Astrocyte of the cerebellum (primary cell): Measurements from ENCODE around the gene LRRFIP2.
"Not testable (repeated sequence)": the region's sequence is repeated elsewhere in the genome, so short reads cannot be mapped to it uniquely, and the experiment has no call there.

Experiments used
- DNase-seq: peaks from one replicate; pipeline ENCODE4 v3.0.0-alpha.2; 2011; ENCODE audit warnings: low read depth
- H3K4me3 ChIP-seq: 2 replicates; pipeline ENCODE4 v1.5.1; 2011; ENCODE audit warnings: mild to moderate bottlenecking, low read depth, low read length, moderate library complexity
- in situ Hi-C: cut with HindIII; loops from 2 replicates; pipeline ENCODE4 v1.10.0; 2017; ENCODE audit warnings: low sequenced_read_pairs
- TF ChIP-seq, protein P1 (sequence below): IDR thresholded peaks from 2 replicates; pipeline ENCODE4 v1.5.1; 2012; ENCODE audit warnings: low read length, low read depth, moderate library complexity, mild to moderate bottlenecking; ENCODE audit errors: missing control alignments

The LRRFIP2 gene

DNA sequence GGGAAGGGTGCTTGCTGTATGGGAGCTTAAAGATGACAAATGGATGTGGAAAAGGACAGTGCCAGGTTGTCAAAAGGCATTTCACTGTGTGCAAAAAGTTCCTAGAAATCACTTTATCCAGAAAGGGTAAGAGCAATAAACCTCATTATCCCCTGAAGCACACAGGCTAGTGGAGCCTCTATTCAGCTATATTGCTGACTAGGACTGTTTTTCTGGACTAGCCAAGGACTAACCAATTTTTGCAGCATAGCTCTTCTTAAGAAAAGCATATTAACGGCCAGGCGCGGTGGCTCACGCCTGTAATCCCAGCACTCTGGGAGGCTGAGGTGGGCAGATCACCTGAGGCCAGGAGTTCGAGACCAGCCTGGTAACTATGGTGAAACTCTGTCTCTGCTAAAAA, 116.3 kb downstream of the LRRFIP2 start:
- in situ Hi-C loops, result no loop called here
- TF ChIP-seq, protein P1, sequence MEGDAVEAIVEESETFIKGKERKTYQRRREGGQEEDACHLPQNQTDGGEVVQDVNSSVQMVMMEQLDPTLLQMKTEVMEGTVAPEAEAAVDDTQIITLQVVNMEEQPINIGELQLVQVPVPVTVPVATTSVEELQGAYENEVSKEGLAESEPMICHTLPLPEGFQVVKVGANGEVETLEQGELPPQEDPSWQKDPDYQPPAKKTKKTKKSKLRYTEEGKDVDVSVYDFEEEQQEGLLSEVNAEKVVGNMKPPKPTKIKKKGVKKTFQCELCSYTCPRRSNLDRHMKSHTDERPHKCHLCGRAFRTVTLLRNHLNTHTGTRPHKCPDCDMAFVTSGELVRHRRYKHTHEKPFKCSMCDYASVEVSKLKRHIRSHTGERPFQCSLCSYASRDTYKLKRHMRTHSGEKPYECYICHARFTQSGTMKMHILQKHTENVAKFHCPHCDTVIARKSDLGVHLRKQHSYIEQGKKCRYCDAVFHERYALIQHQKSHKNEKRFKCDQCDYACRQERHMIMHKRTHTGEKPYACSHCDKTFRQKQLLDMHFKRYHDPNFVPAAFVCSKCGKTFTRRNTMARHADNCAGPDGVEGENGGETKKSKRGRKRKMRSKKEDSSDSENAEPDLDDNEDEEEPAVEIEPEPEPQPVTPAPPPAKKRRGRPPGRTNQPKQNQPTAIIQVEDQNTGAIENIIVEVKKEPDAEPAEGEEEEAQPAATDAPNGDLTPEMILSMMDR, result no peak
- DNase-seq, result no peak
- no peak overlapping the region for H3K4me3 ChIP-seq

DNA sequence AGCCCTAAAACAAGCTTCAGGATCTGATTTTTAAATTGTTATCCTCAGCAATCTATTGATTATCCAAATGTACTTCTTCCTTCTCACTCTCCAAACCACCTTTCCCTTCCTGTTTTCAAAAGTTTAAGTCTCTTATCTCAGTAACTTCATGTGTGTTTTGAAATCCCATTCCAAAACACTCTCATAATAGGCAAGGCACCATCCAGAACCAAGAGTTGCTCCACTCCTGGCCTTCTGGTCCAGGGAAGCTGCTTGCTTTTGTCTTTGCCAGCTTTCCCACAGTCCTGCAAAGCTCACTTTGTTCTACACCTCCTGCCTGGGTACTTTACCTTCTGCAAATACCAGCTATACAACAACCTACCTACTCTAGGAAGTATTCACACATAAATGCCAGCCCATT, 117.6 kb downstream of the LRRFIP2 start:
- in situ Hi-C loops, result no loop called here
- no peak for DNase-seq
- H3K4me3 ChIP-seq, result no peak overlapping the region
- TF ChIP-seq, protein P1, result no peak

DNA sequence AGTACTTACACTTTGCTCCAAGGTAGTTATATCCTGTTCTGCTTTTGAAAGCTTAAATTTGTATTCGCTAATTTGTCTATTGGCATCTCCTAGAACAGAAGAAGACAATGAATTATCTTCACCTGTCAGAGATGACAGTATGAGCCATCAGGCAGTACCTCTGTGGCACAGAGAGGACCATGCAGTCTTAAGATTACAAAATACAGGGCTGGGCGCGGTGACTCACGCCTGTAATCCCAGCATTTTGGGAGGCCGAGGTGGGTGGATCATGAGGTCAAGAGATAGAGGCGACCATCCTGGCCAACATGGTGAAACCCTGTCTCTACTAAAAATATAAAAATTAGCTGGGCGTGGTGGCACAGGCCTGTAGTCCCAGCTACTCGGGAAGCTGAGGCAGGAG, 119.3 kb downstream of the LRRFIP2 start:
- DNase-seq, in situ Hi-C loops, H3K4me3 ChIP-seq: not testable (repeated sequence)

DNA sequence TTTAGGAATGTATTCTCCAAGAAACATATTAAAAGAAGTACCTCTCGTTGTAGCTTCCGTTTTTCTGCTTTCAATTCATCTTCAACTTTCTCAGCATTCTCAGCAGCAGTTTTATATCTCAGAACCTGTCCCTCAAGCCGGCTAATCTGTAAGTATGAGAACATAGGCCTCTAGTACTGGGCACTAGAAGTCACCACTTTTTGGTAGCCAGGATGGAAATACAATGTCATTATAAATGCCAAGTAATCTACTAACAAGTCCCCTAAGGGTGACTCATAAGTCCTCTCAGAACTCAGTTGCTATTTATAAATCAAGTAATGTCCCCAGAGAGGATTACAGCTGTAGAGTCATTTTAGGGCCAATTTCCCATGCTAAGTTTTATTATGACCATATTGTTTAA, 120.0 kb downstream of the LRRFIP2 start:
- DNase-seq, result no peak
- no peak overlapping the region for H3K4me3 ChIP-seq
- TF ChIP-seq, protein P1, result no peak
- in situ Hi-C loops, result no loop called here

DNA sequence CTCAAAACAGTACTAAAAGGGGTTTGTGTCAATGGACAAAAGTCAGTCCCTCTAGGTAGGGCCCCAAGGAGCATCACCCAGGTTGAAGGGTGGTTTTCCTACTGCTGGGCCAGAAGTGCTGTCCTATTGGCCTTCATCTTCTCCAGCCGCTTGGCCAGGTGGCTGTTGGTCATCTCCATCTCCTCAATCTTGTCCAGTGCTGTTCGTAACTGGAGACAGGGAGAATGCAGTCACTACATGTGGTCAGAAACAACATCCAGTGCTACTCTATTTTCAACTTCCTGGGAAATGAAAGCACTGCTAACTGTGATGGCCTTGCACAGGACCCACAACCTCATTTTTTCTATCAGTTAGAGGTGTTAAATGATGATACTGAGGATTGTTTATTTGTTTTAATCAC, 120.6 kb downstream of the LRRFIP2 start:
- TF ChIP-seq, protein P1, result no peak
- in situ Hi-C loops, result no loop called here

DNA sequence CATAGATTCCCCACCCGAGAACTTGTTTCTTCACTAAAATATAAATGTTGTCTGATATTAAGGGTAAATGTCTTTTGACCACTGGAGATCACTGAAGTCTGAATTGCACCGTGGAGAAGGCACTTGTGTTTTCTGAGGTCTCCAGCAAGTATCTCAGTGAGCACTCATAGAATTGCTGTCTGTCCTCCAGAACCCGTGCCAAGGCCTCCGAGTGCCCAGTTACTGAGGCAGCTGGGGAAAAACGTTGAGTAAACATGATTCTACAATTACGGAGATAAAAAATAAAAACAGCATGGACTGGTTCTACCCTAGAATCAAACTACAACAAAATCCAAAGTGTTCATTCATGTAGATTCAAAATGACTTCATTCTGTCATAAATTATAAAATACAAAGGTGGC, 121.0 kb downstream of the LRRFIP2 start:
- in situ Hi-C loops, result no loop called here
- no peak overlapping the region for H3K4me3 ChIP-seq
- TF ChIP-seq, protein P1, result no peak
- no peak for DNase-seq

More for the DNA sequence above, 120.6 kb downstream of the LRRFIP2 start:
- H3K4me3 ChIP-seq, result no peak overlapping the region
- DNase-seq, result no peak

DNA sequence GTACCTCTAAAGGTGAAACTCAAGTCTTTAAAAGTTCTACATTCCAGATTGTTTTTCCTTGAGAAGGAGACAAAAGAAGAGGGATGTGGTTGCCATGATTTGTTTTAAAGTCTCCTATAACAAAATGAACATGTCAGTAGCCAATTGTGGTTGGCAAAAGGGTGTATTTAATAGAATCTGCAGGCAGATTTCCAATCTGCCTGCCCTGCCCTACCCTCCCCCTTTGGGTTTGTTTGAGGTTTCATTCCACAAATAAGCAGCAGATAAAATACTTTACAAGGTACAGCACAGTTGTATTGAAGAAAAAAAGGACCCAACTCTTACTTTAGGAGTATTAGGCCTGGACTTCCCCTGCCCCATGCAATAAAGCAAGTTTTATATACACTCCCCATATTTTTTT, 121.5 kb downstream of the LRRFIP2 start:
- no peak overlapping the region for H3K4me3 ChIP-seq
- TF ChIP-seq, protein P1, result no peak
- in situ Hi-C loops, result no loop called here
- peak; percentile 23 for DNase-seq
